A549 (cell line): Measurements from ENCODE around the gene PTBP2.

Source experiments
- EHMT2 ChIP-seq: fragments of 200-600 bp; sonication (generic); IDR thresholded peaks from 2 replicates; pipeline ENCODE4 v1.6.1; 2016; ENCODE audit warnings: antibody characterized with exemption, low read depth, mild to moderate bottlenecking, moderate library complexity
- EP300 ChIP-seq, 2 experiments: fragments of >200 bp; sonication (Bioruptor Twin); formaldehyde crosslinking; IDR thresholded peaks; 2 replicates in 1 of 2; 3 replicates in 1 of 2; pipeline ENCODE4 v1.6.1; 2016 to 2017
- HOXB13 ChIP-seq: fragments of 250-450 bp; sonication (Bioruptor Pico); IDR thresholded peaks from 2 replicates; pipeline ENCODE4 v1.5.0; 2020; ENCODE audit warnings: low read depth, mild to moderate bottlenecking, moderate library complexity
- JUN ChIP-seq, 2 experiments: fragments of >200 bp; sonication (Bioruptor Twin); formaldehyde crosslinking; IDR thresholded peaks; 2 replicates in 1 of 2; 3 replicates in 1 of 2; pipeline ENCODE4 v1.6.1; 2016 to 2017
- PHF8 ChIP-seq: fragments of 200-600 bp; sonication (generic); IDR thresholded peaks from 2 replicates; pipeline ENCODE4 v1.6.1; 2016; ENCODE audit warnings: low read depth, mild to moderate bottlenecking, antibody characterized with exemption, moderate library complexity, borderline replicate concordance
- POLR2A ChIP-seq: IDR thresholded peaks from 2 replicates; pipeline ENCODE4 v1.6.1; 2012; ENCODE audit warnings: mild to moderate bottlenecking, low read length
- POLR2AphosphoS2 ChIP-seq: conservative IDR thresholded peaks from 2 replicates; pipeline ENCODE4 v1.6.1; 2012; ENCODE audit warnings: low read length, improper control_type of control experiment, inconsistent platforms
- TF ChIP-seq, protein P1 (sequence below): fragments of >200 bp; sonication (Bioruptor Twin); formaldehyde crosslinking; IDR thresholded peaks from 3 replicates; pipeline ENCODE4 v1.5.1; 2016
- TF ChIP-seq, protein P2 (sequence below): fragments of 150-350 bp; IDR thresholded peaks from 2 replicates; pipeline ENCODE4 v1.6.1; 2014; ENCODE audit warnings: low read depth, mild to moderate bottlenecking, low read length
- TF ChIP-seq, protein P3 (sequence below): fragments of 200-600 bp; sonication (generic); IDR thresholded peaks from 2 replicates; pipeline ENCODE4 v1.6.1; 2016; ENCODE audit warnings: antibody characterized with exemption, mild to moderate bottlenecking, moderate library complexity

DNA sequence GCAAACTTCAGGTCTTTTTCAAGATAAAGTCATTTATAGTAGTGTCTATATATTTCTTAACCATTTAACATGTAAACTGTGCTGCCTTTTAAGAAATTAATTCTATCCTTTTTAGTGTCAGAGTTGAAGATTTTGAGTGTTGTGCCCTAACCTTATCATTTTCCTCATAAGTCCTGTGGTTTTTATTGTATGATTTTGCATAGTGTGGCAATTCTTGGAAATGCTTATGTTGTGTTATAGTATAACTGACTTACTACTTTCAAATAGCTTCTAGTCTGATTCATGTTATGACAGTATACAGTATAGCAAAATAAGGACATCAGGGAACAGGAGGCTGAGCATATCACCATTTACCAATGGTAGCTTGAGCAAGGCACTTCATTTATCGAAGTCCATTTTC lies 99.1 kb downstream of the PTBP2 start:
- no peak for TF ChIP-seq JUN (IDR thresholded peaks at IDR 0.05)
- TF ChIP-seq, protein P1, sequence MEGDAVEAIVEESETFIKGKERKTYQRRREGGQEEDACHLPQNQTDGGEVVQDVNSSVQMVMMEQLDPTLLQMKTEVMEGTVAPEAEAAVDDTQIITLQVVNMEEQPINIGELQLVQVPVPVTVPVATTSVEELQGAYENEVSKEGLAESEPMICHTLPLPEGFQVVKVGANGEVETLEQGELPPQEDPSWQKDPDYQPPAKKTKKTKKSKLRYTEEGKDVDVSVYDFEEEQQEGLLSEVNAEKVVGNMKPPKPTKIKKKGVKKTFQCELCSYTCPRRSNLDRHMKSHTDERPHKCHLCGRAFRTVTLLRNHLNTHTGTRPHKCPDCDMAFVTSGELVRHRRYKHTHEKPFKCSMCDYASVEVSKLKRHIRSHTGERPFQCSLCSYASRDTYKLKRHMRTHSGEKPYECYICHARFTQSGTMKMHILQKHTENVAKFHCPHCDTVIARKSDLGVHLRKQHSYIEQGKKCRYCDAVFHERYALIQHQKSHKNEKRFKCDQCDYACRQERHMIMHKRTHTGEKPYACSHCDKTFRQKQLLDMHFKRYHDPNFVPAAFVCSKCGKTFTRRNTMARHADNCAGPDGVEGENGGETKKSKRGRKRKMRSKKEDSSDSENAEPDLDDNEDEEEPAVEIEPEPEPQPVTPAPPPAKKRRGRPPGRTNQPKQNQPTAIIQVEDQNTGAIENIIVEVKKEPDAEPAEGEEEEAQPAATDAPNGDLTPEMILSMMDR, result no peak
- no peak for TF ChIP-seq POLR2A
- no peak for TF ChIP-seq PHF8
- no peak for TF ChIP-seq EHMT2
- TF ChIP-seq, protein P2, sequence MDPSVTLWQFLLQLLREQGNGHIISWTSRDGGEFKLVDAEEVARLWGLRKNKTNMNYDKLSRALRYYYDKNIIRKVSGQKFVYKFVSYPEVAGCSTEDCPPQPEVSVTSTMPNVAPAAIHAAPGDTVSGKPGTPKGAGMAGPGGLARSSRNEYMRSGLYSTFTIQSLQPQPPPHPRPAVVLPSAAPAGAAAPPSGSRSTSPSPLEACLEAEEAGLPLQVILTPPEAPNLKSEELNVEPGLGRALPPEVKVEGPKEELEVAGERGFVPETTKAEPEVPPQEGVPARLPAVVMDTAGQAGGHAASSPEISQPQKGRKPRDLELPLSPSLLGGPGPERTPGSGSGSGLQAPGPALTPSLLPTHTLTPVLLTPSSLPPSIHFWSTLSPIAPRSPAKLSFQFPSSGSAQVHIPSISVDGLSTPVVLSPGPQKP, result no peak
- no peak for TF ChIP-seq HOXB13 (CRISPR knock-in tag)
- no peak for TF ChIP-seq EP300 (IDR thresholded peaks at IDR 0.05)
- TF ChIP-seq POLR2AphosphoS2, result no peak
- TF ChIP-seq, protein P3, sequence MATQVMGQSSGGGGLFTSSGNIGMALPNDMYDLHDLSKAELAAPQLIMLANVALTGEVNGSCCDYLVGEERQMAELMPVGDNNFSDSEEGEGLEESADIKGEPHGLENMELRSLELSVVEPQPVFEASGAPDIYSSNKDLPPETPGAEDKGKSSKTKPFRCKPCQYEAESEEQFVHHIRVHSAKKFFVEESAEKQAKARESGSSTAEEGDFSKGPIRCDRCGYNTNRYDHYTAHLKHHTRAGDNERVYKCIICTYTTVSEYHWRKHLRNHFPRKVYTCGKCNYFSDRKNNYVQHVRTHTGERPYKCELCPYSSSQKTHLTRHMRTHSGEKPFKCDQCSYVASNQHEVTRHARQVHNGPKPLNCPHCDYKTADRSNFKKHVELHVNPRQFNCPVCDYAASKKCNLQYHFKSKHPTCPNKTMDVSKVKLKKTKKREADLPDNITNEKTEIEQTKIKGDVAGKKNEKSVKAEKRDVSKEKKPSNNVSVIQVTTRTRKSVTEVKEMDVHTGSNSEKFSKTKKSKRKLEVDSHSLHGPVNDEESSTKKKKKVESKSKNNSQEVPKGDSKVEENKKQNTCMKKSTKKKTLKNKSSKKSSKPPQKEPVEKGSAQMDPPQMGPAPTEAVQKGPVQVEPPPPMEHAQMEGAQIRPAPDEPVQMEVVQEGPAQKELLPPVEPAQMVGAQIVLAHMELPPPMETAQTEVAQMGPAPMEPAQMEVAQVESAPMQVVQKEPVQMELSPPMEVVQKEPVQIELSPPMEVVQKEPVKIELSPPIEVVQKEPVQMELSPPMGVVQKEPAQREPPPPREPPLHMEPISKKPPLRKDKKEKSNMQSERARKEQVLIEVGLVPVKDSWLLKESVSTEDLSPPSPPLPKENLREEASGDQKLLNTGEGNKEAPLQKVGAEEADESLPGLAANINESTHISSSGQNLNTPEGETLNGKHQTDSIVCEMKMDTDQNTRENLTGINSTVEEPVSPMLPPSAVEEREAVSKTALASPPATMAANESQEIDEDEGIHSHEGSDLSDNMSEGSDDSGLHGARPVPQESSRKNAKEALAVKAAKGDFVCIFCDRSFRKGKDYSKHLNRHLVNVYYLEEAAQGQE, result no peak
